ENCODE data around the gene PTPRJ. TPM values are rescaled to one million over a fixed set of nuclear protein-coding genes. Genes with fewer than 3 reads are reported as not detected.

PTPRJ gene
- total and polyA plus RNA-seq, 2 of the 13 experiments (the other 11 are each of a cell fraction or from before 2014, with no cell fraction given): 1.0 to 1.2 TPM

DNA sequence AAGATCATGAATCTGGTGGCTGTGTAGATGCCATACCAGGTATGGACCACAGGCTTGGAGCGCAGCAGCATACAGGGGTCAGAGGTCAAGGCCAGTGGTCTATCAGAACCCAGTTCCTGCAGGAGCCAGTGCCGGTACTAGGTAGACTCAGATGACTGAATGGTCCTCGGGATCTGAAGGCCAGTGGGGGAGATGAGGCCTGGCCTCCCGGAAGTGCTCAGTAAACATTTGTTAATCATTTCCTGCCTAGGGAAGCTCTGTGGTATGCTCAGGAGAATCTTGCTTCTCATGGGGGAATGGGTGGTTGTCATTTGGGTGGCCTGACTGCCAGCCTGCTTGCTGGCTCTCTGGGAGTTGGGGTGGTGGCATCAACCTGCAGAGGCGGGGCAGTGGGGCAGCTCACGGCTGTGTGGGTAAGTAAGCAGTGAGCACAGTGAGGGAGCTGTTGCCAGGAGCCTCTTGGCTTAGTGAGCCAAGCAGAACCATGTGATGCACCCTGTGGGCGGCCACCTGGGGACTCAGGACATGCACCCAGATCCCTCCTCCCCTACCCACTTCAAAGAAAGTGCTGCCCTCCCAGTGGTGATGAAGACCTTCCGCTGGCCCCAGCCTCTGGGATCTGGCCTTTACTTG lies 33.0 kb downstream of the PTPRJ start (continued):
- peak; percentile 58; the same call in 1 of the 2 replicates for TF ChIP-seq ZSCAN9 (CRISPR knock-in tag; IDR thresholded peaks at IDR 0.05; ENCODE audit: borderline replicate concordance)

DNA sequence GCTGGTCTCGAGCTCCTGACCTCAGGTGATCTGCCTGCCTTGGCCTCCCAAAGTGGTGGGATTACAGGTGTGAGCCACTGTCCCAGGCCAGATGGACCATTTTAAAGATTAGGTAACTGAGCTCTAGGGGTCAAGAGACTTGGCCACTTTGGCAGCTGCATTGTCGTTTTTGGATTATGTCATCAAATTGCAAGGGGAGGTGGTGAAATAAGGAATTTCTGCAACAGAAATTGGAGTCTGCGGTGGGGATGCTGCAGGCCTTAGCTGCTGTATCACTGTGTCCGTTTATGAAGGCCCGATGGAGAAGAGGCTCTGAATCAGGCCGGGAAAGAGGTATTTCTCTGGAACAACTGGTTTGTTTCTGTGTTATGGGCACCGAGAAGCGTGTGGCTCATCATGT lies 34.6 kb downstream of the PTPRJ start:
- Histone ChIP-seq H3K9me3 (ENCODE audit: low read length) (no peaks in the 10 kb centered on the region), H3K9ac (ENCODE audit: insufficient read depth, low read depth, low read length) (no peak overlapping the region), H3K4me2 (ENCODE audit: low read depth, low read length) (no peak overlapping the region), H3K27ac (ENCODE audit: extremely low read length, insufficient read depth, low read length) (no peak overlapping the region), H3K27me3 (ENCODE audit: control insufficient read depth in 1 of 2, insufficient read depth in 2 of 2, low read length in 2 of 2) (no peaks in the 10 kb centered on the region), H3K79me2 (ENCODE audit: insufficient read depth, low read length) (no peaks in the 10 kb centered on the region), H3K4me3 (replicated peaks in 1 of 3; ENCODE audit: insufficient read depth in 1 of 3, low read depth in 2 of 3, low read length in 3 of 3) (no peak overlapping the region), H4K20me1 (ENCODE audit: insufficient read depth, low read length) (no peaks in the 10 kb centered on the region), H2AFZ (ENCODE audit: low read length) (no peak overlapping the region), H3K4me1 (ENCODE audit: insufficient read depth, low read length) (peaks cover 23% of the 10 kb centered on the region), H3K36me3 (replicated peaks in 1 of 2; ENCODE audit: control insufficient read depth in 1 of 2, insufficient read depth in 2 of 2, low read length in 2 of 2) (no peaks in the 10 kb centered on the region)
- intact Hi-C loops (cut with micrococcal nuclease; ENCODE audit: unreplicated experiment): no loop called here
- ATAC-seq (no peak), DNase-seq (ENCODE audit: low spot score) (no peak), FAIRE-seq (no peak)
- in situ Hi-C loops (cut with HindIII; ENCODE audit: extremely low pct_ligation_motif_present, low pct_unique_long_range_greater_than_20kb): no loop called here
- WGBS (ENCODE audit: low lambda C conversion rate): 67% methylated on average over 6 of the region's 8 CpGs
- BruUV-seq (replicated peaks): no TSS peak
- CTCF ChIA-PET (ENCODE audit: low intra/inter-chr PET ratio, low total read pairs): no interaction called here
- POLR2A ChIA-PET: no interaction called here
- TF ChIP-seq SALL1 (CRISPR knock-in tag; IDR thresholded peaks at IDR 0.05) (no peak), ZMYM4 (CRISPR knock-in tag; IDR thresholded peaks at IDR 0.05) (no peak), MAFK (conservative IDR thresholded peaks at IDR 0.05 in 1 of 2, IDR thresholded peaks at IDR 0.05 in 1 of 2; ENCODE audit: low read length in 2 of 2) (no peak), ISL2 (CRISPR knock-in tag; IDR thresholded peaks at IDR 0.05) (no peak), ZNF318 (CRISPR knock-in tag; IDR thresholded peaks at IDR 0.05) (no peak), DNMT3B (CRISPR knock-in tag; conservative IDR thresholded peaks at IDR 0.05) (no peak), ZNF124 (CRISPR knock-in tag; IDR thresholded peaks at IDR 0.05) (no peak), GTF3A (CRISPR knock-in tag; conservative IDR thresholded peaks at IDR 0.05) (no peak), KDM5B (CRISPR knock-in tag; IDR thresholded peaks at IDR 0.05; ENCODE audit: borderline replicate concordance) (no peak), DRAP1 (CRISPR knock-in tag; IDR thresholded peaks at IDR 0.05) (no peak), BRF2 (CRISPR knock-in tag; IDR thresholded peaks at IDR 0.05) (no peak)
- TF ChIP-seq, protein P1, sequence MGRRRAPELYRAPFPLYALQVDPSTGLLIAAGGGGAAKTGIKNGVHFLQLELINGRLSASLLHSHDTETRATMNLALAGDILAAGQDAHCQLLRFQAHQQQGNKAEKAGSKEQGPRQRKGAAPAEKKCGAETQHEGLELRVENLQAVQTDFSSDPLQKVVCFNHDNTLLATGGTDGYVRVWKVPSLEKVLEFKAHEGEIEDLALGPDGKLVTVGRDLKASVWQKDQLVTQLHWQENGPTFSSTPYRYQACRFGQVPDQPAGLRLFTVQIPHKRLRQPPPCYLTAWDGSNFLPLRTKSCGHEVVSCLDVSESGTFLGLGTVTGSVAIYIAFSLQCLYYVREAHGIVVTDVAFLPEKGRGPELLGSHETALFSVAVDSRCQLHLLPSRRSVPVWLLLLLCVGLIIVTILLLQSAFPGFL (CRISPR knock-in tag; IDR thresholded peaks at IDR 0.05): no peak
